WI38 (cell line): Measurements from ENCODE around the gene CTNND2.

ENCODE experiments used
- H3K4me3 ChIP-seq: 2 replicates; pipeline ENCODE4 v1.5.1; 2011; ENCODE audit warnings: low read depth, mild to moderate bottlenecking, control low read depth, low read length
- TF ChIP-seq, protein P1 (sequence below): IDR thresholded peaks from 2 replicates; pipeline ENCODE4 v1.5.1; 2012; ENCODE audit warnings: low read depth, mild to moderate bottlenecking, control low read depth, low read length

Gene CTNND2

DNA sequence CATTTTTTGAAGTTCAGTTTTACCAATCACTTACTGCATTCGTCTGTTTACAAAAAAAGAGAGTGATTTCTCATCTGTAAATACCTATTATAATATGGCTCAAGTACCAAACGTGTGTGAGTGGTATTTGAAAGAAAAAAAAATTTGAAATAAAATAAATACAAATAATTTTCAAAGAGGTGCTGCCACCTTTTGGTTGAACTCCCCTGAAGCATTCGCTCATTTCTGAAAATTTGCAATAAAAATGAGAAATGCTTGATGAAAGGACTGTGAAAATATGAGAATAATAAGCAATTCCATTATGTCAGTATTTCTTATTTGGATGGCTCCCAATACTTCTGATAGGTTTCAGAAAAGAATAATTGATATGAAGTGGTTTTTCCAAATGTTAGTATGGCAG lies 409.9 kb downstream of the CTNND2 start:
- TF ChIP-seq, protein P1, sequence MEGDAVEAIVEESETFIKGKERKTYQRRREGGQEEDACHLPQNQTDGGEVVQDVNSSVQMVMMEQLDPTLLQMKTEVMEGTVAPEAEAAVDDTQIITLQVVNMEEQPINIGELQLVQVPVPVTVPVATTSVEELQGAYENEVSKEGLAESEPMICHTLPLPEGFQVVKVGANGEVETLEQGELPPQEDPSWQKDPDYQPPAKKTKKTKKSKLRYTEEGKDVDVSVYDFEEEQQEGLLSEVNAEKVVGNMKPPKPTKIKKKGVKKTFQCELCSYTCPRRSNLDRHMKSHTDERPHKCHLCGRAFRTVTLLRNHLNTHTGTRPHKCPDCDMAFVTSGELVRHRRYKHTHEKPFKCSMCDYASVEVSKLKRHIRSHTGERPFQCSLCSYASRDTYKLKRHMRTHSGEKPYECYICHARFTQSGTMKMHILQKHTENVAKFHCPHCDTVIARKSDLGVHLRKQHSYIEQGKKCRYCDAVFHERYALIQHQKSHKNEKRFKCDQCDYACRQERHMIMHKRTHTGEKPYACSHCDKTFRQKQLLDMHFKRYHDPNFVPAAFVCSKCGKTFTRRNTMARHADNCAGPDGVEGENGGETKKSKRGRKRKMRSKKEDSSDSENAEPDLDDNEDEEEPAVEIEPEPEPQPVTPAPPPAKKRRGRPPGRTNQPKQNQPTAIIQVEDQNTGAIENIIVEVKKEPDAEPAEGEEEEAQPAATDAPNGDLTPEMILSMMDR = no peak
- no peak overlapping the region for H3K4me3 ChIP-seq

DNA sequence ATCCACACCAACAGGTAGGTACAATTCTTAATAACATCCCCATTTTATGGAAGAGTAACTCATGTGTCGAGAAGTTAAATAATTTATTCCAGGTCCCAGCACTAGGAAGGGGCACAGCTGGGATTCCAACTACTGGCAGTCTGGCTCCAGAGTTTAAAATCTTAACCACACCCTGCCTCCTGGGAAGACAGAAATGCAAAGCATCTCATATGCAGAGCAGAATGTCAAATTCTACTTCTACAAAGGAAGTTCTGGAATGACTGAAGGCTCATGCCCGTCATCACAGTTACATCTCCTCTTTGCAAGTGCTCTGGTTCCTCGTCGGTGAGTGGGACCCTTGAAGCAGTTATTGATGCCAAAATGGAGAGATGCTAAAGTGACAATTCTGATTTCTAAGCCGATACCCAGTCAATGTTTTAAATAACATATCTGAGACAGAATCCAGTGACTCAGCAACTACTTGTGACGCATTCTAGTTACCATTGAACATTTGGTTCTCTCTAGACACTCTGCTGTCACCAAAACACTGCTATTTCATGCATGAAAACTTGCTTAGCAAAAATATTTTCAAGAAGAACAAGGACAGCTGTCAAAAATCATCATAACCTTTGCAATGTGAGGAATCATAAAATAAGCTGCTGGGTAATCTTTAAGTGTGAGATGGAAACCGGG lies 412.7 kb downstream of the CTNND2 start:
- no peak overlapping the region for H3K4me3 ChIP-seq
- TF ChIP-seq, protein P1 = no peak

DNA sequence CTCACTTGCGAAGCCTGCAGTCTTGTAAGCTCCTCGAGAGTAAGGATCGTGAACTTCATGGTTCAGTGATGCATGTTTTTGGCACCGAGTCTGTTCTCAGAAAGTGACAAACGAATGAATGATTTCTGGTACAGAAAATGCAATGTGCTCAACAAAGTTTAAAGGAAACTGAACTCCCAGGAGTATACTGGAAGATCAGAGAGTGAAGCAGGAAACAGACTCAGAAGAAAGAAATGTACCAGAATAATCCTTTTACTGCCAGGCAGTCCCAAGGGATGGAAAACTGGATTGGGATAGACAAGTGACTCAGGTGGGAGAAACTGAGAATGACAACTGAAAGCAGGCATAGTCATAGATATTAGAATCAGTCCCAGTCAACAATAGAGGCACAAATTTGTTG lies 420.6 kb downstream of the CTNND2 start:
- no peak overlapping the region for H3K4me3 ChIP-seq
- TF ChIP-seq, protein P1 = no peak

DNA sequence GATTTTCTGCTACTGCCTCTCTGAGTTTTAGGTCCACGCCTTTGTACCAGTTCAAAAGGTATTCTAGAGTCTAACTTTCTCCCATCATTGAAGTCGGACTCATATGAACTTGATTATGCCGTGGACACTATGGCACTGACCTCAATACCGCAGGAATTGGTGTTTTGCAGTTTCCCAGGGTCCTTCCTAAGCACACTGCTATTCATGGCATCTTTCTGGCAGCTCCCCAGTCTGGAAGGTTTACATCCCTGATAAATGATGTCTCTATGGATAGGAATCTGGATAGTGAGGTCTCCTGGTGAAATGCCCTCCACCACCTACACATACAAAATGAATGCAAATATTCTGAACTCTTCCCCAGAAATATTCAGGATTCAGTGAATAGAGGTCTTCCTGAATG lies 422.2 kb downstream of the CTNND2 start:
- TF ChIP-seq, protein P1 = no peak
- no peak overlapping the region for H3K4me3 ChIP-seq

DNA sequence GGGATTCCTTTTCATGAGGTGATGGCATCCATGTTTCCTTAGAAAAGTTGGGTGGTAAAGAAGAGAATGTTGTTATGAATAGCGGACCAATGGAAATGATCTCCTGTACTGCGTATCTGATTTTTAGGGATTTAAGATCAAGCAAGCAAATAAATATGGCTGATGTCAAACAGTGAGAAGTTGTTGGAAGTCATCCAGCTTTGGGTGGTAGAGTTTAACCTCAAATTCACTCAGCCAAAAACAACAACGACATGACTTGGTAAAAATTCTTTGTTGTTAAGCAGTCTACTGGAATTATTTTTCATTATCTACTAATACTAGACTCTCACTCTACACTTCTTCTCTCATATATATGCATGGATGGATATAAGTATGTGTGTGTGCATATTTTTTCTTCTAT lies 426.5 kb downstream of the CTNND2 start:
- TF ChIP-seq, protein P1 = no peak
- H3K4me3 ChIP-seq = no peak overlapping the region

DNA sequence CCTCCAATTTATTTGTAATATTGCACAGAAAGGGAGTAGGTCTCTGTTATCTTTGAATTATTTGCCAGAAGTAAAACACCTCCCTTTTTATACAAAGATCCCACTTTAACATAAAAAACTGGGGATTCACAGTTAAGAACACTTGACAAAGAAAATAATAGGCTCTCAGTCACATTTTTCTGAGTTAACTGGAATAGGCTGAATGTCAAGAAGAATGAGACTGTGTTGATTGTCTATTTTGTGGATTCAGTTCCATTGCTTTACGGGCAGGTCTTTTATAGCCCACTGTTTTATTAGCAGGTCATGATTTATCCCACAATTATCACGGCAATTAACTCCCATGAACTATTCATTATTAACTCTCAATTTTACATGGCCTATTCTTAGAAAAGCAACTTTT lies 427.4 kb downstream of the CTNND2 start:
- H3K4me3 ChIP-seq = no peak overlapping the region
- TF ChIP-seq, protein P1 = no peak

DNA sequence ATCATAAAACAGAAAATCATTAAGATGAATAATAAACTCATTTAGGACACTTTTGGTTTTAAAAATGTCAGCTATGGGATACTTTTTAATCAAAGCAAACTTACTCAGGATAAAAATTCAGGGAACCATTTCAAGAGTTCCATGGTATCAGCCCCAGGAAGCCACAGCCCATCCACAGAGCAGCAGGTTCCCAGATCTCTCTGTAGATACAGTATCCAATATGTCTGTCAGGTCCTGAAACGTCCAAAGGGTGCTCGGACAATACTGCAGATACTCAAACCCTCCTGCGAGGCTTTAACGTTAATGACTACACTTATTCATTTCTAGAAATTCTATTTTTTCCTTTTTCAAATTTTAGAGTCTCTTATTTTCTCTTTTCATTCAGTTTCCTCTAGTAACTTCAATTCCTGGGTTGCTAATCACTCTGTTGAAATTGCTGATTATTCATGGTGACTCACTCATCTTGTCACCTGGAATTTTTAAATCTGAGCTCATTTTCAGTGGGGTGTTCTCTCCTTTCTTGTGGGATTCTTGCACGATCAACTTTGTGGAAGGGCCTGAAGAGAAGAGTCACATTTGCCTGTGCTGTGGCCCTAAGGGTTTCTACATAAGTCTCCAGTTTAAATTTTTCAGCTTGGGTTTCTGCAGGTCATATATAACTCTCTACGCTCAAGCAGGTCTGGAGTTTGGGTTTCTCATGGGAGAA lies 435.8 kb downstream of the CTNND2 start:
- no peak overlapping the region for H3K4me3 ChIP-seq
- TF ChIP-seq, protein P1 = no peak
